GM10248 (cell line): ENCODE data around the gene NPTXR.

Experiments
- CTCF ChIA-PET: fragments of 300-600 bp; sonication (Branson Sonifier 250); formaldehyde crosslinking; extraction: SDS; loops from one replicate; lab custom pipeline; 2021; ENCODE audit warnings: antibody characterized with exemption; lab: Yijun Ruan, JAX
- POLR2A ChIA-PET: fragments of 350-650 bp; sonication (Branson Sonifier 250); formaldehyde crosslinking; extraction: SDS; loops from one replicate; lab custom pipeline; 2020; ENCODE audit warnings: antibody characterized with exemption; lab: Yijun Ruan, JAX
- DNase-seq: peaks from one replicate; pipeline ENCODE4 v3.0.0; 2012; ENCODE audit errors: extremely low spot score
- CTCF ChIP-seq: IDR thresholded peaks from 2 replicates; pipeline ENCODE4 v1.5.1; 2012; ENCODE audit warnings: mild to moderate bottlenecking, low read depth; ENCODE audit errors: extremely low read depth, missing control alignments, control extremely low read depth

NPTXR gene

GRCh38 chr22:38849811-38850210 lies 6.0 kb upstream of the NPTXR start:
- no peak for TF ChIP-seq CTCF
- ChIA-PET POLR2A (no interaction called here), CTCF (interaction anchor here (5.4 kb wide), 1 partner anchor 20 kb away, joined by 30 read pairs; no protein-coding TSS in a partner anchor)
- no peak for DNase-seq

GRCh38 chr22:38846412-38846811 lies 2.6 kb upstream of the NPTXR start:
- no peak for TF ChIP-seq CTCF
- no peak for DNase-seq
- CTCF ChIA-PET, result interaction anchor here (2.3 kb wide), 1 partner anchor 23 kb away, joined by 7 read pairs; no protein-coding TSS in a partner anchor
- POLR2A ChIA-PET, result no interaction called here

GRCh38 chr22:38845004-38845740 lies 1.3 kb upstream of the NPTXR start:
- CTCF ChIA-PET, result interaction anchor here (0.7 to 2.3 kb wide), 3 partner anchors 24 to 158 kb away, joined by 3 to 7 read pairs (median 3); no protein-coding TSS in a partner anchor
- no peak for DNase-seq
- POLR2A ChIA-PET, result no interaction called here
- TF ChIP-seq CTCF, result no peak

GRCh38 chr22:38844315-38845003 lies 631 bp upstream of the NPTXR start:
- ChIA-PET CTCF (interaction anchor here (0.7 to 2.3 kb wide), 3 partner anchors 25 to 159 kb away, joined by 3 to 7 read pairs (median 3); no protein-coding TSS in a partner anchor), POLR2A (no interaction called here)
- TF ChIP-seq CTCF, result no peak
- no peak for DNase-seq

- CTCF ChIA-PET, result interaction anchor here (0.8 to 1.2 kb wide), 2 partner anchors 26 to 74 kb away, joined by 3 to 4 read pairs; no protein-coding TSS in a partner anchor
- TF ChIP-seq CTCF, result peak; percentile 16
- peak; percentile 43 for DNase-seq
- POLR2A ChIA-PET, result no interaction called here
Observed at GRCh38 chr22:38843201-38843656, 599 bp downstream of the NPTXR start.

- no peak for DNase-seq
- no peak for TF ChIP-seq CTCF
- POLR2A ChIA-PET, result no interaction called here
Observed at GRCh38 chr22:38842512-38843200, 1.2 kb downstream of the NPTXR start.

More at GRCh38 chr22:38842512-38843200, 1.2 kb downstream of the NPTXR start:
- CTCF ChIA-PET, result interaction anchor here (0.8 to 1.2 kb wide), 2 partner anchors 27 to 73 kb away, joined by 3 to 4 read pairs; no protein-coding TSS in a partner anchor
